VCaP (cell line): Measurements from ENCODE around the gene SFSWAP.

Source experiments
- H3K27ac ChIP-seq: fragments of 450-650 bp; 2 replicates; pipeline ENCODE4 v1.5.1; 2017
- CTCF ChIP-seq: fragments of 450-650 bp; conservative IDR thresholded peaks from 2 replicates; pipeline ENCODE4 v1.5.1; 2017; ENCODE audit warnings: mild to moderate bottlenecking, moderate library complexity

SFSWAP gene

DNA sequence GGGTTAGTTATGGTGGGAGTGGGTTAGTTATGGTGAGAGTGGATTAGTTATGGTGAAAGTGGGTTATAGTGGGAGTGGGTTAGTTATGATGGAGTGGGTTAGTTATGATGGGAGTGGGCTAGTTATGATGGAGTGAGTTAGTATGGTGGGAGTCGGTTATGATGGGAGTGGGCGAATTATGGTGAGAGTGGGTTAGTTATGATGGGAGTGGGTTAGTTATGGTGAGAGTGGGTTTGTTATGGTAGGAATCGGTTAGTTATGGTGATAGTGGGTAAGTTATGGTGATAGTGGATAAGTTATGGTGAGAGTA, 22.1 kb upstream of the SFSWAP start:
- TF ChIP-seq CTCF: no peak

DNA sequence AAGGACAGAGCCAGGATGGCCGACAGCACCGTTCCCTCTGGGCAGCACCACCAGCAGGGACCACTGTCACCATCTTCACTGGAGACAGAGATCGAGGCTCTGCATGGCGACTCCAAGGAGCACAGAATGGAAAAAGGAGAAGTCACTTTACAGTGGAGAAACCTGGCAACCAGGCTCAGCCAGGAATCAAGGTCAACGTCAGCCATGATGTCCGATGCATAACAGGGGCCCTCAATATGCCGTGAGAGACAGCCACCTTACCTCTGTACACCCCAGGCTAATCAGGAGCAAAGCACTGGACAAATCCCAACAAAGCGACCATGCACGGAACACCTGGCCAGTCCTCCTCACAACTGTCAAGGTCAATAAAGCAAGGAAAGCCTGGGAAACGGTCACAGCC, 20.6 kb upstream of the SFSWAP start:
- no peak for TF ChIP-seq CTCF
- H3K27ac ChIP-seq: no peak overlapping the region

More for the DNA sequence above, 22.1 kb upstream of the SFSWAP start:
- no peak overlapping the region for H3K27ac ChIP-seq

GRCh38 chr12:131692431-131692830, 18.5 kb upstream of the SFSWAP start:
- H3K27ac ChIP-seq: no peak overlapping the region
- TF ChIP-seq CTCF: no peak

DNA sequence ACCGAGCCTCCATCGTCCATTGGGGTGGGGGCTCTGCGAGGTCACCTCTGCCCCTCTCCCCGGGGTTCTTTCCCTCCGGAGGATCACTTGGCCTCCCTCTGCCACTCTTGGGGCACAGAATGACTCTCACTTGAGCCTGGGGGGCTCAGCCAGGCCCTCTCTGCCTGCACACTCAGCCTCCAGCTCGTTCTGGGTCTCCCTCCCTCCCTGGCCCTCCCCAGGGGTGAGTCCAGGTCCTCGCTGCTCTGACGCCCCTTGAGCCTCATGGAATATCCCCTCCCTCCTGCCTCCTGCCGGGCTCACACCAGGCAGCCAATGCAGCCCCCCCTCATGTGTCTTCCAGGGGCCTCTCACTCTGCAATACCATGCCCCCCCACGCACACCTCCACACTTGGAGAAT, 17.7 kb upstream of the SFSWAP start:
- H3K27ac ChIP-seq: no peak overlapping the region
- no peak for TF ChIP-seq CTCF

DNA sequence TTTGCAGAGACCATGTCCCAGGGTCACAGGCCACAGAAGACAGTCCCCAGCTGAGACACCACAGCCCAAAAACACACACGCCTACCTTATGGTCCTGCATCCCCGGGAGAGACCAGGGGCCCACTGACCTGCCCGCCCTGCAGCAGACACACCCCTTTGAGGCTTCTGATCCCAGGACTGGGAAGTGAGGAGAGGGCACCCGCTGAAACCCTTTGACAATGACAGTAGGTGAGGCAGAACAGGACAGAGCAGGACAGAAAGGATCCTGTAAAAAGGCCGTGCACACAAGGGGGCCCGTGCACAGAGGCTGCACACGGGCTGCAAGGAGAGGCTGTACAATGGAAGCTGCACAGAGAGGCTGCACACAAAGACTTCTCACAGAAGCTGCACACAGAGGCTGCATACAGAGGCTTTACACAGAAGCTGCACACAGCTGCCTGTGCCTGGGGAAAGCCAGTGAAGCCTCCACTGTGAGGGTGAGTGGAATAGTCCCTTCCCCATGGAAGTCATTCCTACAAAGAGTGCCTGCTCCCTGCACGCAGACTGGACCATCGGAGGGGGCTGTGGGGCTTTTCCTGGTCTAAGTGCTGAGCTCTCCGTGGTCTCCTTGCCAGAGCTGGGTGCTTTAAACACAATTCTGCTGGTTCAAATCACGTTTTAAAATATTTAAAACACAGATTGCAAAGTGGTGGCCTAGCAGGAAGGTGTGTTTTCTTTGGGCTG, 16.6 kb upstream of the SFSWAP start:
- TF ChIP-seq CTCF: no peak
- no peak overlapping the region for H3K27ac ChIP-seq

GRCh38 chr12:131695968-131696367, 14.9 kb upstream of the SFSWAP start:
- no peak overlapping the region for H3K27ac ChIP-seq
- no peak for TF ChIP-seq CTCF

DNA sequence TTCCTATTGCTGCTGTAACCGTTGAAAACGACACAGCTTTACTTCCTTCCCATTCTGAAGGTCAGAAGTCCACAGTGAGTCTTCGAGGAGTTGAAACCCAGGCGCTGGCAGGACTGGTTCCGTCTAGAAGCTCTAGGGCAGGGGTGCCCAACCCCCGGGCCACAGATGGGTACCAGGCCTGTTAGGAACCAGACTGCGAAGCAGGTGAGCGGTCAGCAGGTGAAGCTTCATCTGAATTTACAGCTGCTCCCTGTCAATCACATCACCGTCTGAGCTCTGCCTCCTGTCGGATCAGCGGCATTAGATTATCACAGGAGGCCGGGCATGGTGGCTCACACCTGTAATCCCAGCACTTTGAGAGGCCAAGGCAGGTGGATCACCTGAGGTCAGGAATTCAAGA, 12.6 kb upstream of the SFSWAP start:
- TF ChIP-seq CTCF: no peak

DNA sequence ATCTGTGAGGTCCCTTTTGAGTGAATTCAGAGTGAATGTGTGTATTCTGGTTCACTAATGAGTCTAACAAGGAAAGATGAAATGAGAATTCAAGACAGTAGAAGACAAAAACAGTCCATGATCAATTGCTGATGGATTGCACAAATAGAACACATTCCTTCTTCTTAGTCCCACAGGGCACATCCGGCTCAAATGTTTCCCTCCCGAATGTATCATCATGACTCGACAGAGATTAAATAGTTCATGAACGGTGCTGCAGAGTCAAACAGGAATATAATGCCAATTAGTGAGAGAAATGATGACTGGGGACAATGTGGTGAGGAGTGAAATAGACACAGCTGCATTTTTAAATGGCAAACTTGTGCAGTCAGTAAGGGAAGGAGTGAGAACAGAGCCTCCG, 11.5 kb upstream of the SFSWAP start:
- H3K27ac ChIP-seq: no peak overlapping the region
- no peak for TF ChIP-seq CTCF

More for the DNA sequence above, 12.6 kb upstream of the SFSWAP start:
- no peak overlapping the region for H3K27ac ChIP-seq
